Measurements from ENCODE around the gene SEMA5A. TPM values are rescaled to one million over a fixed set of nuclear protein-coding genes. Genes with fewer than 3 reads are reported as not detected.

Gene SEMA5A
- total RNA-seq, 6 experiments from 2014 or later, result 54.2 to 69.7 (median 59.9) TPM

GRCh38 chr5:9533096-9533495, 12.8 kb downstream of the SEMA5A start:
- peak overlapping the region; percentile 70 for H3K4me3 Mint-ChIP-seq
- H3K27me3 Mint-ChIP-seq (ENCODE audit: insufficient read depth), result peaks cover 4% of the 10 kb centered on the region; the same call in 1 of the 2 replicates
- no peaks in the 10 kb centered on the region for H3K9me3 Mint-ChIP-seq
- no peak for DNase-seq
- peak overlapping the region; percentile 84 for H3K27ac Mint-ChIP-seq
- peaks cover 24% of the 10 kb centered on the region for H3K36me3 Mint-ChIP-seq (ENCODE audit: low read depth)
- TF ChIP-seq CTCF (IDR thresholded peaks at IDR 0.05), result no peak
- H3K4me1 Mint-ChIP-seq (ENCODE audit: low read depth), result peaks cover 59% of the 10 kb centered on the region

DNA sequence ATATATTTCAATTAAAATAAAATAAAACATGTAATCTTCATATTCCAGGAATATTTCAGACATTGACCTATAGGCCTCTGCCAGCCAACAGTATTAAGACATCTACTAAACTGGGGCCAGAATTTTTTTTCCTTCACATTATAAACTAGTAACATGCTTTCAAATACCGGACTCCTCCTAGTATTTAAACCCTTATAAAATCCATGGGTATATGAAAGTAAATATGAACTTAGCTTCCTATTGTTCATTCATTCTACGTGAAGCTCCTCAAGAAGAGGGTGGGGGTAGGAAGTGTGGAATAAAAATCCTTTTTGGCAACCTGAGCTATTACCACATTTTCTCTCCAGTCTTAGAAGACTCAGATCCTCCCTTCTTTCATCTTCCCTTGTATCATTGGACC, 16.4 kb downstream of the SEMA5A start:
- DNase-seq, result no peak
- no peaks in the 10 kb centered on the region for H3K9me3 Mint-ChIP-seq
- peaks cover 2% of the 10 kb centered on the region; the same call in 1 of the 2 replicates for H3K27me3 Mint-ChIP-seq (ENCODE audit: insufficient read depth)
- peaks cover 29% of the 10 kb centered on the region for H3K36me3 Mint-ChIP-seq (ENCODE audit: low read depth)
- H3K4me3 Mint-ChIP-seq, result no peak overlapping the region
- TF ChIP-seq CTCF (IDR thresholded peaks at IDR 0.05), result no peak
- H3K27ac Mint-ChIP-seq, result no peak overlapping the region
- H3K4me1 Mint-ChIP-seq (ENCODE audit: low read depth), result peaks cover 41% of the 10 kb centered on the region

DNA sequence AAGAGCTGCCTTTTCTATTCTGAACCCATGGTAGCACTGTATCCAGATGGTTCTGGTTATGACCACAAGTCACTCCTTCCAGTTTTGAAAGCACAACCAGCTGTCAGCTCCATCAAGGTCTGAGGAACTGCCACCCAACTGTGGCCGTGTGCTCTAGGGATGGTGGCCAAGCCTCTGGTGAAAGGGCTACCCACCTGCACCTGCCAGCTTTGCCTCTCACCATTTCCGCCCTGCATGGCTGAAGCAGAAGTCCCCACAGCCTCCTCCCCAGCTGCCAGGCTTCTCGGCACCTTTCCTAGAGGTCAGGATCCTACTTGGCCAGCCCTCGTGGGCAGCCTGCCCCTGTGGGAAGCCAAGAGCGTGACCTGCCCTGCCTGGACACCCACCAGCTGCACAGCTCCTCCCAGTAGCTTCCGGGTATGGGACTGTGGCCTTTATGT, 16.8 kb downstream of the SEMA5A start:
- no peak overlapping the region for H3K27ac Mint-ChIP-seq
- peaks cover 41% of the 10 kb centered on the region for H3K4me1 Mint-ChIP-seq (ENCODE audit: low read depth)
- H3K9me3 Mint-ChIP-seq, result no peaks in the 10 kb centered on the region
- TF ChIP-seq CTCF (IDR thresholded peaks at IDR 0.05), result no peak
- H3K4me3 Mint-ChIP-seq, result no peak overlapping the region
- H3K36me3 Mint-ChIP-seq (ENCODE audit: low read depth), result peaks cover 33% of the 10 kb centered on the region
- no peak for DNase-seq
- H3K27me3 Mint-ChIP-seq (ENCODE audit: insufficient read depth), result peaks cover 2% of the 10 kb centered on the region; the same call in 1 of the 2 replicates

- no peak overlapping the region for H3K4me3 Mint-ChIP-seq
- peaks cover 41% of the 10 kb centered on the region for H3K36me3 Mint-ChIP-seq (ENCODE audit: low read depth)
- H3K9me3 Mint-ChIP-seq, result no peaks in the 10 kb centered on the region
- peaks cover 34% of the 10 kb centered on the region for H3K4me1 Mint-ChIP-seq (ENCODE audit: low read depth)
- no peak for DNase-seq
- H3K27me3 Mint-ChIP-seq (ENCODE audit: insufficient read depth), result peaks cover 2% of the 10 kb centered on the region; the same call in 1 of the 2 replicates
- H3K27ac Mint-ChIP-seq, result no peak overlapping the region
- no peak for TF ChIP-seq CTCF (IDR thresholded peaks at IDR 0.05)
Observed at GRCh38 chr5:9524941-9525340, 20.9 kb downstream of the SEMA5A start.

DNA sequence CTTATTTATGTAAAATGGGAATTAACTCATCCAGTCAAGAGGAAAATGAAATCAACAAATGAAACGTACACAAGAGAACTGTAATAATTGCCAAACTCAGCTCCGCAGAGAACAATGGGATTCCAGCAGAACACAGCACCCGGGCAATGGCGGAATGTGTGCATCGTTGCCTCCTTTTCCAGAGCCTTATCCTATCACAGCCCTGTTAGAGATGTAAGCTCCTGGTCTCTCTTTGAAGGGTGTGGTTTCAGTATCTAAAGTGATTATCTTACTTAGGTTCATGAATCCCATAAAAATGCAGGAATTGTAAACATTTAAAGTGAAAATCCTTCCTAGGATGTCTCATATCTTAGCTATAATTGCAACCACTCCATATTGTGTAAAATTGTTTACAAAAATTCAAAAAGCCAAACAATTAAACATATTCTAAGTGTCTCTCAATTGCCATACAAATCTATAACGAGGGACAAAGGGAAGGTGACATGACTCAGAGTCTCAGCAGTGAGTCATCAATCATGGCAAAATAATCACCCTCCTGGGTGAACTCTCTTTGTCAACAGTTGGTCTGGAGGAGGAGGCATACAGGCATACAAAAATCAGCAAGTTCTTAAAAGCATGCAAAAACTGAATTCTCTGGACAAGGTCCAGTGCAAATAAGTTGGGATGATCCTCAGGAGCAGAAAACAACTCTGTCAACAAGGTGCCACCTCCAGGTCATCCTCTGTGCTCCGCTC, 22.6 kb downstream of the SEMA5A start:
- Mint-ChIP-seq H3K36me3 (ENCODE audit: low read depth) (peaks cover 37% of the 10 kb centered on the region), H3K4me1 (ENCODE audit: low read depth) (peaks cover 51% of the 10 kb centered on the region), H3K27ac (peak overlapping the region; percentile 27), H3K9me3 (no peaks in the 10 kb centered on the region), H3K4me3 (no peak overlapping the region; the same call in 1 of the 2 replicates), H3K27me3 (ENCODE audit: insufficient read depth) (peaks cover 2% of the 10 kb centered on the region; the same call in 1 of the 2 replicates)
- DNase-seq, result peak; percentile 55
- TF ChIP-seq CTCF (IDR thresholded peaks at IDR 0.05), result no peak

All from HFFc6 (cell line).